ENCODE data around the gene NFIA. TPM values are rescaled to one million over a fixed set of nuclear protein-coding genes. Genes with fewer than 3 reads are reported as not detected.

NFIA gene
- total and polyA plus RNA-seq, 2 of the 13 experiments (the other 11 are each of a cell fraction or from before 2014, with no cell fraction given), result 14.7 to 28.5 TPM

GRCh38 chr1:61337981-61338848, 255.9 kb downstream of the NFIA start (continued):
- no peak for TF ChIP-seq POLR2A (IDR thresholded peaks at IDR 0.05; ENCODE audit: insufficient read depth in 1 of 2, low read depth in 2 of 2, low read length in 2 of 2)
- no peak for TF ChIP-seq MZF1 (CRISPR knock-in tag; IDR thresholded peaks at IDR 0.05; ENCODE audit: borderline replicate concordance)
- no peak for TF ChIP-seq ZNF446 (CRISPR knock-in tag; IDR thresholded peaks at IDR 0.05)
- no peak for TF ChIP-seq ZNF724P (CRISPR knock-in tag; IDR thresholded peaks at IDR 0.05; ENCODE audit: borderline replicate concordance)
- 0 out of 4 replicates have a peak, but pooled peaks of 1 of the 2 experiments have one; percentile 25 for TF ChIP-seq REST (IDR thresholded peaks at IDR 0.05; ENCODE audit: borderline replicate concordance in 1 of 2, low read depth in 1 of 2, low read length in 2 of 2)
- TF ChIP-seq MED13 (CRISPR knock-in tag; IDR thresholded peaks at IDR 0.05), result no peak
- TF ChIP-seq CERS6 (CRISPR knock-in tag; IDR thresholded peaks at IDR 0.05), result no peak
- TF ChIP-seq XRCC5 (optimal IDR thresholded peaks at IDR 0.05; ENCODE audit: low read length), result peak; percentile 79
- TF ChIP-seq RARA (CRISPR knock-in tag; IDR thresholded peaks at IDR 0.05), result peak; percentile 42
- no peak for TF ChIP-seq NKX3-1 (CRISPR knock-in tag; IDR thresholded peaks at IDR 0.05)
- TF ChIP-seq ZNF614 (CRISPR knock-in tag; IDR thresholded peaks at IDR 0.05; ENCODE audit: borderline replicate concordance), result 0 out of 2 replicates have a peak, but pooled peaks have one; percentile 48
- no peak for TF ChIP-seq ATF6 (CRISPR knock-in tag; conservative IDR thresholded peaks at IDR 0.05)
- no peak for TF ChIP-seq TCF7L2 (IDR thresholded peaks at IDR 0.05; ENCODE audit: low read depth, low read length)
- TF ChIP-seq HNF4G (IDR thresholded peaks at IDR 0.05; ENCODE audit: borderline replicate concordance, low read depth, low read length), result peak; percentile 34; the same call in 1 of the 2 replicates
- no peak for TF ChIP-seq HNF4G (CRISPR knock-in tag; IDR thresholded peaks at IDR 0.05; ENCODE audit: borderline replicate concordance, low read depth)
- peak; percentile 97 for TF ChIP-seq ZBTB7B (CRISPR knock-in tag; IDR thresholded peaks at IDR 0.05)
- TF ChIP-seq BRF2 (CRISPR knock-in tag; IDR thresholded peaks at IDR 0.05), result no peak
